A673 (cell line): ENCODE results near the gene KLK2. TPM values are rescaled to one million over a fixed set of nuclear protein-coding genes. Genes with fewer than 3 reads are reported as not detected.

Source experiments
- BruUV-seq: library from RNA; stranded (reverse); fragments of 400-500 nt; replicated peaks from 2 replicates; lab custom pipeline; 2021; lab: Mats Ljungman, UMichigan
- CTCF ChIA-PET: fragments of 300-600 bp; sonication (Branson Sonifier 250); formaldehyde crosslinking; loops from one replicate; lab custom pipeline; 2022; ENCODE audit warnings: antibody characterized with exemption; lab: Charles Lee
- POLR2A ChIA-PET: fragments of 300-600 bp; sonication (Branson Sonifier 250); formaldehyde crosslinking; loops from one replicate; lab custom pipeline; 2022; ENCODE audit warnings: antibody characterized with exemption; ENCODE audit not compliant: low non-redundant PET; lab: Charles Lee
- DNase-seq: peaks from one replicate; pipeline ENCODE4 v3.0.0-alpha.2; 2015; ENCODE audit warnings: low spot score
- H3K27ac ChIP-seq: fragments of 200-600 bp; sonication (generic); 2 replicates; pipeline ENCODE4 v1.5.1; 2016; ENCODE audit warnings: mixed run types, low read depth, mild to moderate bottlenecking, mixed read lengths, antibody characterized with exemption, low read length; ENCODE audit not compliant: poor library complexity, severe bottlenecking
- H3K27me3 ChIP-seq: fragments of 200-600 bp; sonication (generic); replicated peaks from 2 replicates; pipeline ENCODE4 v1.6.1; 2017; ENCODE audit warnings: mixed run types, low read depth, mild to moderate bottlenecking, mixed read lengths, antibody characterized with exemption, low read length; ENCODE audit not compliant: insufficient read depth, poor library complexity
- H3K36me3 ChIP-seq: fragments of 200-600 bp; sonication (generic); 2 replicates; pipeline ENCODE4 v1.6.1; 2016; ENCODE audit warnings: mixed run types, mild to moderate bottlenecking, mixed read lengths, antibody characterized with exemption, low read length; ENCODE audit not compliant: insufficient read depth, poor library complexity, severe bottlenecking
- H3K4me1 ChIP-seq: fragments of 200-600 bp; sonication (generic); 2 replicates; pipeline ENCODE4 v1.6.1; 2017; ENCODE audit warnings: mixed run types, mild to moderate bottlenecking, mixed read lengths, antibody characterized with exemption, low read length; ENCODE audit not compliant: insufficient read depth, poor library complexity, severe bottlenecking
- H3K4me3 ChIP-seq: fragments of 200-600 bp; sonication (generic); 2 replicates; pipeline ENCODE4 v1.5.1; 2016; ENCODE audit warnings: low read depth, mixed run types, mild to moderate bottlenecking, mixed read lengths, low read length; ENCODE audit not compliant: poor library complexity, severe bottlenecking
- H3K9me3 ChIP-seq: fragments of 200-600 bp; sonication (generic); 2 replicates; pipeline ENCODE4 v1.6.1; 2016; ENCODE audit warnings: mixed run types, low read depth, mild to moderate bottlenecking, mixed read lengths, antibody characterized with exemption, low read length; ENCODE audit not compliant: poor library complexity, severe bottlenecking
- EZH2 ChIP-seq: fragments of 200-600 bp; sonication (generic); IDR thresholded peaks from 2 replicates; pipeline ENCODE4 v1.6.1; 2017; ENCODE audit warnings: borderline replicate concordance, low read depth, mild to moderate bottlenecking, mixed read lengths, antibody characterized with exemption, low read length; ENCODE audit not compliant: poor library complexity, severe bottlenecking
- intact Hi-C: fragments of 100-400 bp; cut with micrococcal nuclease; formaldehyde crosslinking; loops from one replicate; pipeline ENCODE4 v1.10.0; 2022; ENCODE audit not compliant: unreplicated experiment
- total RNA-seq: library from RNA; stranded (reverse); gene quantifications from 2 replicates; pipeline ENCODE4 v1.2.3, GENCODE V29; 2021
- TF ChIP-seq, protein P1 (sequence below): fragments of 300-800, 200-600 bp; sonication (generic); conservative IDR thresholded peaks from 2 replicates; pipeline ENCODE4 v1.5.1; 2017; ENCODE audit warnings: low read depth, mild to moderate bottlenecking, antibody characterized with exemption, low read length, moderate library complexity, mixed read lengths

KLK2 gene
- total RNA-seq, 1 experiment from 2014 or later = not detected

DNA sequence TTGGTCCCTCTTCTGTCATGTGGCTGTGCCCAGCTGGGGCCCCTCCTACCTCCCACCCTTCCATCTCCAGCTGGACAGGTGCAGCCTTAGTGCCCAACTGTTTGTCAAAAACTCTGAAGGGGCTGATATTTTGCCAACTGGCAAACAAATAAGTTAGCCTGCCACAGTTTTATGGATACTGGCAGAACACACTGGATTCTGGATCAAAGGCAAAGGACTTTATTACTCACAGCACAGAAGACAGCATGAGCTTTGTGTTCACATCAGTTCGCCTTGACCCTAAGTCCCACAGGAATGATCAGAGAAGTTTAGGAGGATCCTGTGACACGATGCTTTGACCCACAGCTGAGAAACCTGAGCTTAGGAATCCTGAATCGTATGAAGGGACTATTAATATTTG lies 16.4 kb downstream of the KLK2 start:
- no peaks in the 10 kb centered on the region for H3K9me3 ChIP-seq
- intact Hi-C loops = no loop called here
- H3K36me3 ChIP-seq = no peaks in the 10 kb centered on the region
- CTCF ChIA-PET = no interaction called here
- H3K4me3 ChIP-seq = no peak overlapping the region
- H3K4me1 ChIP-seq = no peaks in the 10 kb centered on the region
- no peak overlapping the region for H3K27ac ChIP-seq
- TF ChIP-seq, protein P1, sequence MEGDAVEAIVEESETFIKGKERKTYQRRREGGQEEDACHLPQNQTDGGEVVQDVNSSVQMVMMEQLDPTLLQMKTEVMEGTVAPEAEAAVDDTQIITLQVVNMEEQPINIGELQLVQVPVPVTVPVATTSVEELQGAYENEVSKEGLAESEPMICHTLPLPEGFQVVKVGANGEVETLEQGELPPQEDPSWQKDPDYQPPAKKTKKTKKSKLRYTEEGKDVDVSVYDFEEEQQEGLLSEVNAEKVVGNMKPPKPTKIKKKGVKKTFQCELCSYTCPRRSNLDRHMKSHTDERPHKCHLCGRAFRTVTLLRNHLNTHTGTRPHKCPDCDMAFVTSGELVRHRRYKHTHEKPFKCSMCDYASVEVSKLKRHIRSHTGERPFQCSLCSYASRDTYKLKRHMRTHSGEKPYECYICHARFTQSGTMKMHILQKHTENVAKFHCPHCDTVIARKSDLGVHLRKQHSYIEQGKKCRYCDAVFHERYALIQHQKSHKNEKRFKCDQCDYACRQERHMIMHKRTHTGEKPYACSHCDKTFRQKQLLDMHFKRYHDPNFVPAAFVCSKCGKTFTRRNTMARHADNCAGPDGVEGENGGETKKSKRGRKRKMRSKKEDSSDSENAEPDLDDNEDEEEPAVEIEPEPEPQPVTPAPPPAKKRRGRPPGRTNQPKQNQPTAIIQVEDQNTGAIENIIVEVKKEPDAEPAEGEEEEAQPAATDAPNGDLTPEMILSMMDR = no peak
- TF ChIP-seq EZH2 = no peak
- peaks cover 29% of the 10 kb centered on the region for H3K27me3 ChIP-seq
- no TSS peak for BruUV-seq
- no peak for DNase-seq
- POLR2A ChIA-PET = no interaction called here

DNA sequence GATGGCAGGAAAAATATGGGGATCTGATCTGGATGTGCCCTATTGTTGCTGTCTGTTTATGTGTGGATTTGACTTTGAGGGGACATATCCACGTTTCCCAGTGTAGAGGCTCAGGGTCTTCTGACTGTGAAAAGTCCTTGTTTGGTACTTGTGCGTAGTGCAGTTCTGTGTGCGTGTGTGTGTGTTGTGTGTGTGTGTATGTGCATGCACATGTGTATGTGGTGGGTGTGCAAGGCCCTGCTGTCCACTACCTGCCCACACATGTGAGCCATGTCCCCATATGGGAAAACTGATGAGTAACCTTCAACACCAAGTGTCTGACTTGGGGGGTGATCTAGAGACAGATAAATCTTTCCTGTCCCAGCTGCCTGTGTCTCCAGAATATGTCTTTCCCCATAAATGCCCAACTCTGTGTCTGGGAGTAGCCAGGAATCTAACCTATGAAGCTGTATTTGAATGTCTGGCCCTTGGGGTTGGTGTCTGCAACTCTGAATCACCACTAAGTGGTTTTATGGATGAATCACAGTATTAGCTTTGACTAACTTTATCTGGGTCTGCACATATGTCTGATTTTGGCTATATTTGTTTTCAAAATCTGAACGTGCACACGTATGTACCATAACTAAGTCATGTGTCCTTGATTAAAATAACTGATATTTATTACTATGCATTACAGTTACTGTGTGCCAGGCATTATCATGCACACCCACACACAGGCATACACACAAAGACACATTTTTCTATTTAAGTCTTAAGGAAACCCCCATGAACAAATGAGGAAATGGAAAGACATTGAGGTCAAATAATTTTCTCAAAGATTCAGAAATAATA lies 17.4 kb downstream of the KLK2 start:
- Histone ChIP-seq H3K36me3 (no peaks in the 10 kb centered on the region), H3K27ac (no peak overlapping the region), H3K27me3 (peaks cover 19% of the 10 kb centered on the region), H3K9me3 (no peaks in the 10 kb centered on the region), H3K4me3 (no peak overlapping the region), H3K4me1 (no peaks in the 10 kb centered on the region)
- no peak for DNase-seq
- no TSS peak for BruUV-seq
- ChIA-PET CTCF (no interaction called here), POLR2A (no interaction called here)
- no peak for TF ChIP-seq EZH2
- intact Hi-C loops = no loop called here

- Histone ChIP-seq H3K27me3 (peaks cover 13% of the 10 kb centered on the region), H3K4me3 (no peak overlapping the region), H3K4me1 (no peaks in the 10 kb centered on the region), H3K36me3 (no peaks in the 10 kb centered on the region), H3K27ac (no peak overlapping the region), H3K9me3 (no peaks in the 10 kb centered on the region)
- intact Hi-C loops = no loop called here
- ChIA-PET CTCF (no interaction called here), POLR2A (no interaction called here)
- no TSS peak for BruUV-seq
- no peak for DNase-seq
- no peak for TF ChIP-seq EZH2
- TF ChIP-seq, protein P1 = no peak
These were observed 18.0 kb downstream of the KLK2 start for GRCh38 chr19:50891253-50891625.
